Measurements from ENCODE around the gene PSTPIP1. TPM values are rescaled to one million over a fixed set of nuclear protein-coding genes. Genes with fewer than 3 reads are reported as not detected.

PSTPIP1 gene
- total and polyA plus RNA-seq, 2 donors from 2014 or later, result 2.2 to 22.1 TPM

DNA sequence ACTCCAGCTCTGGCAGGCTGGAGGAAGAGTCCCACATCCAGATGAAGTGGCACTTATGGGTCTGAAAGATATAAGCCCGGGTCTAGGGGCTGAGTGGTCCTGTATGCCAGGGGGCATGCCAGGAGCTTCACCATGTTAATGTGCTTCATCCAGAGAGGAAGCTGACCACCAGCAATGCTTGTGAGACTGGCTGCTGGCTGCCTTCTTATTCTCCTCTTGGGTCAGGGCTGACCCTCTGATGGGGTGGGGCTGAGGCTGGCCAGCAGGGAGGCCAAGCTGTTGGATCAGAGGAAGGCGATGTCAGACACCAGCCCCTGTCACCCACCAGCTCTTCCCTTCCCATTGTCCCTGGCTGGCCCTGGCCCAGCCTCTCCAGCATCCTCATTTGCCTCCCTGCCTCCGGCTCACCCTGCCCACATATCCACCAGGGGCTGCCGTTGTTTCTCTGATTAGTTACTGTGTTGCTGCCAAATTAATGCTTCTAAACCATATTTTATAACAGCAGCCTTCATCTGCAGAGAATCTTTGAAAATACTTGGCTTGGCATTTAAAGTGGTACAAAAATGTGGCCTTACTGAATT is 20.4 kb upstream of the PSTPIP1 start:
- H3K36me3 ChIP-seq (ENCODE audit: control insufficient read depth in 2 of 3, insufficient read depth in 3 of 3, low read length in 3 of 3), result no peaks in the 10 kb centered on the region
- no peak for TF ChIP-seq CTCF (IDR thresholded peaks at IDR 0.05; ENCODE audit: borderline replicate concordance, extremely low read depth, insufficient read depth)
- H3K9me3 ChIP-seq (ENCODE audit: control insufficient read depth in 2 of 3, insufficient read depth in 1 of 3, low read length in 3 of 3), result no peaks in the 10 kb centered on the region
- H3K4me1 ChIP-seq (ENCODE audit: control insufficient read depth in 2 of 3, insufficient read depth in 2 of 3, low read depth in 1 of 3, low read length in 3 of 3), result no peaks in the 10 kb centered on the region
- H3K4me3 ChIP-seq (ENCODE audit: low read length in 3 of 3), result no peak overlapping the region
- FAIRE-seq (no peak), DNase-seq (peak in 1 of 5 donors; percentile 18)
- H3K27ac ChIP-seq (ENCODE audit: low read depth in 2 of 2, low read length in 2 of 2), result no peak overlapping the region
- H3K27me3 ChIP-seq (ENCODE audit: control insufficient read depth, insufficient read depth, low read length), result no peaks in the 10 kb centered on the region
- intact Hi-C loops (cut with DNase I), result no loop called here
- no peak overlapping the region for H3K9ac ChIP-seq (ENCODE audit: low read length in 3 of 3)

DNA sequence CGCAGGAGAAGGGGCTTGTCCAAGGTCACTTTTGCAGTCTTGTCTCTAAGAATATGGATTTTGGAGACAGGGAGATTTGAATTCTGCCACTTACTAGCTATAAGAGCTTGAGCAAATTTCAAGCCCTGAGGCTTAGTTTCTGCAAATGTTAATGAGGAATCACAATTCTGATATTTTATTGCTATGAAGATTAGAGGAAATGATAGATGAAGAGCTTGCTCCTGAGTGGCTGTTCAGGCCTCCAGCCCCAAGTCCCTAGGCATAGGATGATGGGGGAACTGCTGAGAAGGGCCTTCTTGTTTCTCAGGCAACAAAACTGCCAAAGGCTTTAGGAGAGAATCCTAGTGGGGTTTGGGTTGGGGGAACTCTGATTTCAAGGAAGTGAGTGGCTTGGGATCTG is 18.8 kb upstream of the PSTPIP1 start:
- no peak overlapping the region for H3K9ac ChIP-seq (ENCODE audit: low read length in 3 of 3)
- TF ChIP-seq CTCF (IDR thresholded peaks at IDR 0.05; ENCODE audit: borderline replicate concordance, extremely low read depth, insufficient read depth), result no peak
- FAIRE-seq (no peak), DNase-seq (peak in 1 of 5 donors; percentile 9)
- H3K9me3 ChIP-seq (ENCODE audit: control insufficient read depth in 2 of 3, insufficient read depth in 1 of 3, low read length in 3 of 3), result no peaks in the 10 kb centered on the region
- H3K4me1 ChIP-seq (ENCODE audit: control insufficient read depth in 2 of 3, insufficient read depth in 2 of 3, low read depth in 1 of 3, low read length in 3 of 3), result no peaks in the 10 kb centered on the region
- H3K27me3 ChIP-seq (ENCODE audit: control insufficient read depth, insufficient read depth, low read length), result no peaks in the 10 kb centered on the region
- H3K36me3 ChIP-seq (ENCODE audit: control insufficient read depth in 2 of 3, insufficient read depth in 3 of 3, low read length in 3 of 3), result no peaks in the 10 kb centered on the region
- no peak overlapping the region for H3K4me3 ChIP-seq (ENCODE audit: low read length in 3 of 3)
- intact Hi-C loops (cut with DNase I), result no loop called here
- no peak overlapping the region for H3K27ac ChIP-seq (ENCODE audit: low read depth in 2 of 2, low read length in 2 of 2)

DNA sequence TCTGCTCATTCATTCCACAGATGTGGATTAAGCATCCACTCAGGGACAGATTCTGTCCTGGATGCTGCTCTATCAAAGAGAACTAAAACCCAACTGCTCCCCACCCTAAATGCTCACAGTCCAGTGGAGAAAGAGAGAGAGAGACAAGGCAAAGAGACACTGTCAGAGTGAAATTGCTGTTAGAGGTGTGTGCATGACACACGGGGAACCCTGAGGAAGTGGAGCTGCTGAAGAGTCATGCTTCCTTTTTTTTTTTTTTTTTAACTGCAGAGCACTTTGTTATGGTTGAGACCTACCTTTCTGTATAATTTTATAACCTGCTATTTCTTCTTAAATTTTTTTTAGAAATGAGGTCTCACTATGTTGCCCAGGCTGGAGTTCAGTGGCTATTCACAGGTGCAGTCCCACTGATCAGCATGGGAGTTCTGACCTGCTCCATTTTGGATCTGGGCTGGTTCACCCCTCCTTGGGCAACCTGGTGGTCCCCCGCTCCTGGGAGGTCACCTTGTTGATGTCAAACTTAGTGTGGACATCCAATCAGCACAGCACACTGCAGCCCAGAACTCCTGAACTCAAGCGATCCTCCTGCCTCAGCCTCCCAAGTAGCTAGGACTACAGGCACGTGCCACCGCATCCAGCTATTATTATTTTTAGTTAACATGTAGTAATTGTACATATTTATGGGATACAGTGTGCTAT is 18.2 kb upstream of the PSTPIP1 start:
- no peak for TF ChIP-seq CTCF (IDR thresholded peaks at IDR 0.05; ENCODE audit: borderline replicate concordance, extremely low read depth, insufficient read depth)
- Histone ChIP-seq H3K9ac (ENCODE audit: low read length in 3 of 3) (no peak overlapping the region), H3K36me3 (ENCODE audit: control insufficient read depth in 2 of 3, insufficient read depth in 3 of 3, low read length in 3 of 3) (no peaks in the 10 kb centered on the region), H3K9me3 (ENCODE audit: control insufficient read depth in 2 of 3, insufficient read depth in 1 of 3, low read length in 3 of 3) (no peaks in the 10 kb centered on the region), H3K4me1 (ENCODE audit: control insufficient read depth in 2 of 3, insufficient read depth in 2 of 3, low read depth in 1 of 3, low read length in 3 of 3) (no peaks in the 10 kb centered on the region), H3K4me3 (ENCODE audit: low read length in 3 of 3) (no peak overlapping the region), H3K27me3 (ENCODE audit: control insufficient read depth, insufficient read depth, low read length) (no peaks in the 10 kb centered on the region), H3K27ac (ENCODE audit: low read depth in 2 of 2, low read length in 2 of 2) (no peak overlapping the region)
- FAIRE-seq, result no peak
- no peak for DNase-seq
- intact Hi-C loops (cut with DNase I), result no loop called here
